Suprapubic skin (tissue), 4 donors: ENCODE results near the gene PLA2G6. TPM values are rescaled to one million over a fixed set of nuclear protein-coding genes. Genes with fewer than 3 reads are reported as not detected.

ENCODE experiments used
- DNase-seq, 2 donors: peaks; one replicate each; pipeline ENCODE4 v3.0.0-alpha.2; 2019; ENCODE audit warnings: low spot score in 2 of 2
- H3K27ac ChIP-seq: fragments of 200-600 bp; sonication (generic); one replicate; pipeline ENCODE4 v1.5.1; 2019
- H3K27me3 ChIP-seq: fragments of 200-600 bp; sonication (generic); one replicate; pipeline ENCODE4 v1.5.1; 2019
- H3K36me3 ChIP-seq: fragments of 200-600 bp; sonication (generic); one replicate; pipeline ENCODE4 v1.5.1; 2019
- H3K4me1 ChIP-seq: fragments of 200-600 bp; sonication (generic); one replicate; pipeline ENCODE4 v1.5.1; 2019
- H3K4me3 ChIP-seq: fragments of 200-600 bp; sonication (generic); one replicate; pipeline ENCODE4 v1.5.1; 2019; ENCODE audit warnings: mild to moderate bottlenecking
- H3K9me3 ChIP-seq: fragments of 200-600 bp; sonication (generic); one replicate; pipeline ENCODE4 v1.5.1; 2019
- CTCF ChIP-seq, 2 donors: fragments of 200-600 bp in 1 of 2; fragments of 450-650 bp in 1 of 2; sonication (generic) in 1 of 2; IDR thresholded peaks; one replicate each; pipeline ENCODE4 v1.5.1; 2016 to 2019; ENCODE audit warnings: antibody characterized with exemption in 2 of 2, mild to moderate bottlenecking in 1 of 2, moderate library complexity in 1 of 2
- EP300 ChIP-seq: sonication (generic); formaldehyde crosslinking; IDR thresholded peaks from one replicate; pipeline ENCODE4 v1.6.1; 2017; ENCODE audit warnings: antibody characterized with exemption
- POLR2A ChIP-seq, 2 donors: fragments of 450-650 bp; IDR thresholded peaks; one replicate each; pipeline ENCODE4 v1.6.1; 2017; ENCODE audit warnings: antibody characterized with exemption in 2 of 2, mild to moderate bottlenecking in 2 of 2, moderate library complexity in 2 of 2
- POLR2AphosphoS5 ChIP-seq, 3 donors: sonication (generic); formaldehyde crosslinking; IDR thresholded peaks; one replicate each; pipeline ENCODE4 v1.6.1; 2017; ENCODE audit warnings: antibody characterized with exemption in 3 of 3
- WGBS: methylation state at CpG from one replicate; pipeline ENCODE4 v1.1.5; 2018; 5-methylcytosine and 5-hydroxymethylcytosine counted together
- total RNA-seq, 4 donors: library from RNA; depleted of rRNA; stranded (reverse); fragments of >200 nt; gene quantifications; one replicate each; pipeline ENCODE4 v1.1.0, GENCODE V29; 2016

PLA2G6 gene
- total RNA-seq, 4 donors from 2014 or later = 49.7 to 178 (median 92.9) TPM

- Histone ChIP-seq H3K4me3 (no peak overlapping the region), H3K9me3 (no peaks in the 10 kb centered on the region), H3K4me1 (peaks cover 16% of the 10 kb centered on the region), H3K27me3 (no peaks in the 10 kb centered on the region), H3K27ac (no peak overlapping the region), H3K36me3 (no peaks in the 10 kb centered on the region)
- 89% methylated on average over 7 of the region's 7 CpGs for WGBS
- no peak for DNase-seq
- no peak for TF ChIP-seq POLR2AphosphoS5 (IDR thresholded peaks at IDR 0.05)
Measured at GRCh38 chr22:38211556-38211955, 29.9 kb upstream of the PLA2G6 start.

- H3K27ac ChIP-seq = no peak overlapping the region
- TF ChIP-seq POLR2A (IDR thresholded peaks at IDR 0.05) (no peak), EP300 (no peak), POLR2AphosphoS5 (IDR thresholded peaks at IDR 0.05) (no peak)
- H3K4me1 ChIP-seq = peaks cover 28% of the 10 kb centered on the region
- no peaks in the 10 kb centered on the region for H3K36me3 ChIP-seq
- no peaks in the 10 kb centered on the region for H3K27me3 ChIP-seq
- WGBS = 81% methylated on average over 4 of the region's 6 CpGs
- H3K9me3 ChIP-seq = no peaks in the 10 kb centered on the region
- no peak overlapping the region for H3K4me3 ChIP-seq
- DNase-seq = peak in 1 of 2 donors; percentile 60
Measured at GRCh38 chr22:38208551-38208968, 26.9 kb upstream of the PLA2G6 start.

- no peak overlapping the region for H3K27ac ChIP-seq
- WGBS = 91% methylated on average over 4 of the region's 7 CpGs
- peaks cover 31% of the 10 kb centered on the region for H3K4me1 ChIP-seq
- H3K27me3 ChIP-seq = no peaks in the 10 kb centered on the region
- H3K9me3 ChIP-seq = no peaks in the 10 kb centered on the region
- H3K36me3 ChIP-seq = no peaks in the 10 kb centered on the region
- H3K4me3 ChIP-seq = no peak overlapping the region
- TF ChIP-seq EP300 (no peak), POLR2A (IDR thresholded peaks at IDR 0.05) (no peak), POLR2AphosphoS5 (IDR thresholded peaks at IDR 0.05) (no peak), CTCF (IDR thresholded peaks at IDR 0.05) (no peak)
- DNase-seq = peak in 1 of 2 donors; percentile 49
Measured at GRCh38 chr22:38207898-38208432, 26.3 kb upstream of the PLA2G6 start.

DNA sequence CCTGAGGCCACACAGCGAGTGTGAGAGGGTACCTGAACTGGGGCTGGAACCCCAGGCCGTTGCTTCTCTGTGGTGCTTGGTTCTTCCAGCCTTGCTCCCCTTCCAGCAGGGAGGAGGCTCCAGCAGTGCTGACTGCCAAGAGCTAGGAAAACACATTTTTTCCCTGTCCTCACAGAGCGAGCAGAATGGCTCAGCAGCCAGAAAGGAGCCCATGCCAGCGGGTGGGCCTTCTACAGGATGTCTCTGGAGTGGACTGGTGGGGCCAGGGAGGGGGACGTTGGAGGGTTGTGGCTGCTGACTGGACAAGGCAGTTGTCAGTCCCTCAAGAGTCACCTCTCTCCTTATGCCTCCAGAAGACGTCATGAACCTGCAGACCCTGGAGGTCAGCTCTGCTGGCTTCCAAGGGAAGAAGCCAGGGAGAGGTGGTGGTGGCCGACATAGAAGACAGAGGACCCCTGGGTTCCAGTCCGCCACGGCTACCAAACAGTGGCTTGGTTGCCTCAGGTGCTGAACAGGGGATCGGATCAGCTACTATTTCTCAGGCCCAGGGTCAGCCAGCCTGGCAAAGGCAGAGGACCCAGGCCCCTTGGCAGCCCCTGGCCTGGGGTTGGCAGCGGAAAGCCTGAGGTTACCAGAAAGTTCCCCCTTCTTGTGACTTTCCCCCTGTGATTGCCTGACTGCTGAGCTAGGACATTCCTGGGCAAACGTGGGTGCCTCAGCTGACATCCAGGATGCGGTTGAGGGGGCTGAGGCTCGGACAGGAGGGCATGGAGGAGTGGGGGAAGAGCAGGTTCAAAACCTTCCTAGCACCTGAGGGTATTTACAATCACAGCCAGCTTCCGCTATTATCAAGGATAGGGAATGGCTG is 23.9 kb upstream of the PLA2G6 start:
- Histone ChIP-seq H3K9me3 (no peaks in the 10 kb centered on the region), H3K4me1 (peaks cover 37% of the 10 kb centered on the region), H3K27ac (peak overlapping the region; percentile 100), H3K27me3 (no peaks in the 10 kb centered on the region), H3K36me3 (no peaks in the 10 kb centered on the region), H3K4me3 (peak overlapping the region; percentile 10)
- DNase-seq = peak in 1 of 2 donors; percentile 89
- TF ChIP-seq POLR2A (IDR thresholded peaks at IDR 0.05) (no peak), CTCF (IDR thresholded peaks at IDR 0.05) (no peak), POLR2AphosphoS5 (IDR thresholded peaks at IDR 0.05) (no peak), EP300 (no peak)
- 59% methylated on average over 13 of the region's 15 CpGs for WGBS

- Histone ChIP-seq H3K4me1 (peaks cover 37% of the 10 kb centered on the region), H3K27me3 (no peaks in the 10 kb centered on the region), H3K4me3 (peak overlapping the region; percentile 2), H3K27ac (peak overlapping the region; percentile 100), H3K9me3 (no peaks in the 10 kb centered on the region), H3K36me3 (no peaks in the 10 kb centered on the region)
- no peak for TF ChIP-seq POLR2A (IDR thresholded peaks at IDR 0.05)
- no peak for TF ChIP-seq POLR2AphosphoS5 (IDR thresholded peaks at IDR 0.05)
- TF ChIP-seq EP300 = no peak
- no peak for TF ChIP-seq CTCF (IDR thresholded peaks at IDR 0.05)
- DNase-seq = peak in 1 of 2 donors; percentile 61
- 71% methylated on average over 7 of the region's 7 CpGs for WGBS
Measured at GRCh38 chr22:38204784-38205183, 23.2 kb upstream of the PLA2G6 start.

DNA sequence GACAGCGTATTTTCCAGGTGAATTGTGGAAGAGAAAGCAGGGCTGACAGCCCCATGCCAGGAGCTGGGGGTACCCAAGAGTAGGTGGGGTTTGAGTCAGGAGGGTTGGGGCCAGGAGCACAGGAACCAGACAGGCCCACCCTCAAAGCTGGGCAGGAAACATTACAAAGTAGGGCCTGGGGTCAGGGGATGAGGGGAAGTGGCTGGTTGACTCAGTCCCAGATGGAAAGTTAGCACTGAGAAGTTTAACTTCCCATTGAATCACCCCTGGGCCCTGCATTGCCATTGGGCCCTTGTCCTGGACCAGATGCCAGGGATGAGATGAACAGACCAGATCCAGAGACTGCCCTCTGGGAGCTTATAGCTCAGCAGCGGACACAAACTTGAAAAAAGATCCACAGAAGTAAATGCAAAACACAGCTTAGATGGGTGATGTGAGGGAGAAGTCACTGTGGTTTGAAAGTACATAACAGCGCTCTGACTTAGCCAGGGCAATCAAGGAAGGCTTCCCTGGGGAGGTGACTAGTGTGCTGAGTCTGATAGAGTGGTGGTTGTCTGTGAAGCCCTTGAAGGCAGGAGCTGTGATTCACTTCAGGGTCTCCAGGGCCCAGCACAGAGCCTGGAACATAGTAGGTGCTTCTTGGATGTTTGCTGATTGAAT is 22.4 kb upstream of the PLA2G6 start:
- Histone ChIP-seq H3K4me3 (peak overlapping the region; percentile 95), H3K9me3 (no peaks in the 10 kb centered on the region), H3K27ac (peak overlapping the region; percentile 100), H3K27me3 (no peaks in the 10 kb centered on the region), H3K4me1 (peaks cover 37% of the 10 kb centered on the region), H3K36me3 (no peaks in the 10 kb centered on the region)
- TF ChIP-seq POLR2AphosphoS5 (IDR thresholded peaks at IDR 0.05) (no peak), EP300 (no peak), POLR2A (IDR thresholded peaks at IDR 0.05) (no peak), CTCF (IDR thresholded peaks at IDR 0.05) (no peak)
- WGBS = 82% methylated on average over 3 of the region's 3 CpGs
- peak in 1 of 2 donors; percentile 65 for DNase-seq
